NCI-H1417 treated with DMSO at 0.1 percent for 48 hours (cell line): ENCODE results near the gene GJA10.

ENCODE experiments used
- DNase-seq: peaks from one replicate; lab custom pipeline; 2025; lab: John Stamatoyannopoulos, UW

Gene GJA10

DNA sequence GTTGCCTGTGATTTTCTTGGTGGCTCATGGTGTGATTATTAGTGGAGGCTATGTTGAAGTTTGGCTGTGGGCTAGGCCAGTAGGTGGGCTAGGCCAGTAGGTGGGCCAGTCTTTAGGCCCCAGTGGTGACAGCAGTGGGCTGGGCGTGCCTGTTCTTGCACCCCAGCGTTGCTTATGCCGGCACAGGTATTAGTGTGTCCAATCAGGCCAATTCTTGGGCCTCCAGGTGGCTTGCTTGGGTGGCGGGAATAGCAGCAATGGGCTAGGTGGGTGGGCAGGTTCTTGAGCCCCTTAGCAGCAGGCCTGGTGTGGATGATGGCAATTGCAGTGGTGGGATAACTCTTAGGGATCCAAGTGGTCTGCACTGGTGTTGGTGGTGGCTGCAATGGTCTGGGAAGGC, 22.9 kb downstream of the GJA10 start:
- DNase-seq = no peak

DNA sequence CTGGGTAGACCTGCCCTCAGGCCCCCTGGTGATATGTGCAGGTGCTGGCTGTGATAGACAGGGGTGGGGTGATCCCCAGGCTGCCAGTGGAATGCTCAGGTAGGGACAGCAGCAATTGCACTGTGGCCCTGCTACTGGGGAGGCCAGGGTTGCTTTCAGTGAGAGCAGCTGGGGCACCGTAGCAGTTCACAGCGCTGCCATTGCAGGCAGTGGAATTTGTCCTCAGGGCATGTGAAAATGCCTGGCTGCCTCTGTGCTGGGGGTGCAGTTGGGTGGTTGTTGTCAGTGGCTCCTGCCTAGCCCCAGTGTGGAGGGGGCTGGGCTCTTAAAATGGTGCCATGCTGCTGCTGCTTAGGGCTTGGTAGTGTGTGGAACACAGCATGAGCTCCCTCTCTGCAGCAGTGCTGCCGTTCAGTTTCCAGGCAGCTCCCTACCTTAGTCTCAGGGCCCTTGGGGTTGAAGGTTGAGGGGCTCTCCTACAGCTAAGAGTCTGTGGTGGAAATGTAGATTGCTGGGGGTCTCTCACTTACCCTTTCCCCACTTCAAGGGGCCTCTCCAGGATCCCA, 23.6 kb downstream of the GJA10 start:
- no peak for DNase-seq

DNA sequence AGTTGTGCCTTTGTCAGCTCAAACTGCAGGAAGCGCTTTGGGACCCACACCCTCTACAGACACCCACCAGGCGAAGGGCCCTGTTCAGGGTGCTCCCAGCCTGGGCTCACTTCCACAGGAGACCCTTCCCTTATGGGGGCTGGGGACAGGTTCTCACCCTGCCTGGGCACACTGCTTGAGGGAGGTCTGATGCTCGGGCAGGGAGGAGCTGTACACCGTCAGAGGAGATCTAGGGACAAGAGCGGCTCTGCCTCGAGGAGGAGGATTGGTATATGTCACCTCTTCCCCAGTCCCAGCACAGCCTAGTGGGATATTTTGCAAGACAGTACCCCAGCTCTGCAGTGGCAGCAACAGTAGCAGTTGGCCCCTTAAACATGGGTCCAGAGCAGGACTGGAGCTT, 26.9 kb downstream of the GJA10 start:
- DNase-seq = no peak

DNA sequence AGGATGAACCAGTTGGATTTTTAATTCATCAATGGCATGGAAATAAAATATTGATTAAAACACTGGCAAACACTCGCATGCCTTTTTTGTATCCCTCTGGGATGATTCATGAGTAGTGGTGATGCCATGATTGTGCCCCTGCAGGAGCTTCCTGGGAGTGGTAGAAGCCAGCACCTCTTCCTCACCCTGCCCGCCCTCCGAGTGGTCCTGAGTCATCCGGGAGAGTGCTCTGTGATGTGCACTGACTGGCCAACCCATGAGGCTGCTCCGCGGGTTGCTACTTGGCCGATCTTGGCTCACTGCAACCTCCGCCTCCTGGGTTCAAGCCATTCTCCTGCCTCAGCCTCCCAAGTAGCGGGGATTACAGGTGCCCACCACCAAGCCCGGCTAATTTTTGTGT, 27.4 kb downstream of the GJA10 start:
- DNase-seq = no peak

DNA sequence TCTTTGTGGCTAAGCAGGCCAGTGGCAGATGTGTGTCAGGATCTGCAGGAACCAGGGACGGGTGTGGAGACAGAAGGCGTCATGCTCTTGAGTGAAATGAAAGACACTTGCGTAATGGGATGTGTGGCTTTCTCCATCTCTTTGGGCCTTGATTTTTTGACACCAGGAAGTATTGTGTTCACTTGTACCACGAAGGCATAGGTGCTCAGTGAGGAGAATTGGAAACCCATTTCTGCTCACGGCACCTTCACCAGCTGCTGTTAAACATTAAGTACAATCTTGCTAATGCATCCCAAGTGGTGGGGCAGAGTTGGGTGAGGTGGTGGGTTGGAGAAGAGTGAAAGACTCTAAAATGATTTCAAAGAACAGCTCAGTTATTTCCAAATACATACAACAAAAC, 30.0 kb downstream of the GJA10 start:
- no peak for DNase-seq

DNA sequence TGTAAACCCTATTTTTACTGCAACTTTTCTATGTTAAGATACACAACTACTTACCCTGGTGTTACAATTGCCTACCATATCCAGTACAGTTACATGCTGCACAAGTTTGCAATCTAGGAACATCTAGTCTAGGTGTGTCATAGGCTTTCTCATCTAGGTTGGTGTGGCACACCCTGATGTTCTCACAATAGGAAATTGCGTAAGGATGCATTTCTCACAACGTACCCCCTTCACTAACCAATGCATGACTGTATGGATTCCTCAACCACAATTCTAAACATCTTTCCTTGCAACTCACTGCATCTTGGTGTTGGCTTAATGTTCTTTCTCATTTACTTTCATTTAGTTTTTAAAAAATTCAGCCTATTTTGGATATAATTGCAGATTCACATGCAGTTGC, 31.6 kb downstream of the GJA10 start:
- DNase-seq = no peak

DNA sequence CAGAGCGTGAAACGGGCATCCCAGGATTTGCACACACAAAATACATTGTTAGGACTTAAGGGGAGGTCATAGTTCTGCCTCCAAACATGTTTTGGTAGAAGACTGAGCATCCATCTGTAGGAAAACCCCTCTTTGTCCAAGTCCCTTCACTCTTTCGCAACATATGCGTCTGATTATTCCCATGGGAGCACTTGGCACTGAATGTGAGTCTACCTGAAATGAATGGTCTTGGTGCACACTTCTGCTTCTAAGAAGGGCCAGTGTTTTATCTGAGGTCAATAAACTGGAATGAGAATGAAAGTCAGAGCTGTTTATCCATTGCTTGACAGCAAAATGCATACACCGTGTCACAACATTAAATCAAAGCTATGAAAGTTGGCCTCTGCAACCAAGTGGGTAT, 33.0 kb downstream of the GJA10 start:
- no peak for DNase-seq

DNA sequence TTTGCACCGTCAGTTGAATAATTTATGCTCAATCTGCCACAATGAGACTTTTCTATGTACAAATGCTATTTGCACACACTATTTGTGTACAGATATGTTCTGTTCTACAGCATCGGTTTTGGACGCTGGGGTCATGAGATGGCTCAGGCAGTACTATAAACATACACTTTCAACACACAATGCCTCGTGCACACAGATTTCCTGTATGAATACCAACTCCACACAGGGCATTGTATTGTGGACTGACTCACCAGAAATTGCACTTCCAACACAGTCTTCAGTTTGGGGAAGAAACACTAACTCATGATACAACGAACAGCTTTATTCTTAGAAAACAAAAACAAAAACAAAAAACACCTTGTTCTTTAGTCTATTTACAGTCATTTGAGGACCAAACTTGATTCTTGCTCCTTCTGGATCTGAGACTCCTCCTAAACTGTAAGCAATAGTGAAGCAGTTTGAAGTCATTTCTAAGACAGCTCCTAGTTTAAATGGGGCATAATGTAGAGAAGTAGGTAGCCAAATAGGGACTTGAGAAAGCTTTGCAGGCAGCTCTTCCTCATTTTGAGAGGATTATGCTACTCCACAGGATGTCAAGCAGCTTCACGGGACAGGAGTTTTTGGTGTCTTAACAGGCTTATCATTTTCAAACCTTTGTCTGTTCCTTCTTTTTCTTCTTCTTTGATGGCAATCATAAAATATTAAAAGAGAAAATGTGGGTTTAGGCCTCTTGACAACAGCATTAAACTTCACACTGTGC, 33.7 kb downstream of the GJA10 start:
- no peak for DNase-seq

DNA sequence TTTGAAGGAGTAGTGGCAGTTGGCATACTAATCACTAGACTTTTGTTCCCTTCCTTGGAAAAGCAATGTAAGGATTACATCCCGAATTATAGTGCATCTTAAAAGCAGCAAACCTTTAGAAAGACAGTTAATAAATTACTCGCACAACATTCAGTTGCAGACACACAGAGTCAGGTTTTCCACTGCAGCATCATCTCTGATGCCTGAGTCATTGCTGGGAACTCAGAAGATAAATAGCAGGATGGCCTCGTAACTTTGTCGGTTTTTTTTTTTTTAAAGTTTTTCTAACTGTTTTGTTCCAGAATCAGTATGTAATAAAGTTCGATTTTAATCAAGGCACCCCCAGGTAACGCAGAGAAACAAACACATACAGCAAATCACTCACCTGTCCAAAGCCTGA, 34.3 kb downstream of the GJA10 start:
- no peak for DNase-seq

DNA sequence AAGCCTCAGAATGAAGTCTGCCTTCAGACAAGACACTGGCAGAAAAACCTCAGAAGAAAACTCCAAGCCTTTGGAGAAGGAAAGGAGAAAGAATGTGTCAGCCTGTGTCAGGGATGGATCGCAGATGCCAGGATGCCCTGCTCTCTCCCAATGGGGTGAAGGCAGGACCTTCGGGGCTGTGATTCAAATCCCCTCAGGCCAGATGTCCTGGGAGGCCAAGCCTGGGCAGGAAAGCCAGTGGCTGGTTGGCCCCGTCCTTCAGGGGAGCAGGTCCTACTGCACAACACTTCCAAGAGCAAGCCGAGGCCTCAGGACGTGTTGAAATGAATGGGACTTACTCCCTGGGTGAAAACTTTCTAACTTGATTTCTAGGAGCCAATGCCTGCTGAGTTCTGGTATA, 36.5 kb downstream of the GJA10 start:
- no peak for DNase-seq

DNA sequence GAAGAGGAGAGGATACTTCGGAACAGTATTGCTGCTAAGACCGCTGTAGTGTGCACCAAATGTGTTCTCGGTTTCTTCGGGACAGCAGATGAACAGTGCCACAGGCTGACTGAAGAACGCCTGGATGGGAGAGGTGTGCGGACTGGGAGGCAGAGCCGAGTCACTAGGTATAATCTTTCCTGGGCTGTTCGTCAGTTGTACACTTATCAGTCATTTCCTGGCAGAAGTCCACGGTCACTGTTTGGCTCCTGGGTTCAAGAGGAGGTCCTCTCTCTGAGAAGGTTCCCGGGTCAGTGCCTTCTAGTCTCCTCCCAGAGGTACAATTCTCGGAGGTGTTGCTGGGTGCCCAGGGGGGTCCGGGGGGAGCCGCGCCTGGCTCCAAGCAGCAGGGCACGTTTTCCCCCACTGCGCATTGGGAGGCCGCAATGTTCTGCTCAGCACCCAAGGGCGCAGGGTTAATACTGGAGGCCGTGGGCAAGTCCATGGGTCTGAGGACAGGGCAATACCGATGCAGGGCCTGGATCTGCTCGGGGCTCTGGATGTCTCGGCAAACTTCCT, 38.1 kb downstream of the GJA10 start:
- no peak for DNase-seq

DNA sequence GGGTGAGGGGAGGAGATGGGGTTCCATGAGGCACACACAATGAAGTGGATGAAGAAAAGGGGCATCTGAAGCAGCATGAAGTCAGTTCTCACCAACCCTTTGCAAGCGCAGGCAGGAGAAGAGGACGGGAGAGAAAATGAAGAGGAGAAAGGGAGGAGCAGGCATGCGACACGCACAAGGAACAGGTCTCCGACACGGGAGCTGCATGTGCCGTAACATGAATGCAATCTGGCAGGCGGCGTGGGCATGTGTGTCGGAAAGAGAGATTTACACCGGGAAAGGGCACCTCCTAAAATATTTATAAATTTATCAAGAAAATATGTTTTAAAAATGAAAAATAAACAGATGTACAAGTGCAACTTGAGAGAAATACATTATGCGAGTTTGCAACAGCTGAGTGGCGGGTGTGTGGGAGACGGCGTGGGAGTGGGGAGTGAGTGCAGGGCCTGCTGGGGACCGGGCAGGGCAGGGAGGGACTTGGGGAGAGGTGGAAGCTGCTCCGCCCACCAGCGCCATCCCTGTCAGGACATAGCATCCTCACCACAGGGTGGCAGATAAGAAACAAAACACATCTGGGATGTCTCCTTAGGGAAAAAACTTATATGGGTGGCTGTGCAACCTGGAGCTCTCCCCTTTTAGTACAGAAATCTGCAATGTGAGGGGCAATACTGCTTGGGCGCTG, 40.6 kb downstream of the GJA10 start:
- DNase-seq = no peak

DNA sequence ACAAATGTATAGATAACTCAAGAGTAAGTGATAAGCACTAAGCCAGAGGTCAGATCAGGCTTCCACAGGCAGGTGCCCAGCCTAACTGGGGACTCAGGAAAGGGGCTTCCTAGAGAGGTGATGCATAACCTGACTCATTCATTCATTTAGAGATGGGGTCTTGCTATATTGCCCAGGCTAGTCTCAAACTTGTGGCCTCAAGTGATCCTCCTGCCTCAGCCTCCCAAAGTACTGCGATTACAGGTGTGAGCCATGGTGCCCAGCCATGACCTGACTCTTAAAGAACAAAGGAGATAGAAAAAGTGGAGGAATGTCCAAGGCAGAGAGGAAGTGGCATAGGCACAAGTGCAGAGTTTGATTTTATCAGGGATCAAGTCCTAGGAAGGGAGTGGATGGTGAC, 41.9 kb downstream of the GJA10 start:
- no peak for DNase-seq

DNA sequence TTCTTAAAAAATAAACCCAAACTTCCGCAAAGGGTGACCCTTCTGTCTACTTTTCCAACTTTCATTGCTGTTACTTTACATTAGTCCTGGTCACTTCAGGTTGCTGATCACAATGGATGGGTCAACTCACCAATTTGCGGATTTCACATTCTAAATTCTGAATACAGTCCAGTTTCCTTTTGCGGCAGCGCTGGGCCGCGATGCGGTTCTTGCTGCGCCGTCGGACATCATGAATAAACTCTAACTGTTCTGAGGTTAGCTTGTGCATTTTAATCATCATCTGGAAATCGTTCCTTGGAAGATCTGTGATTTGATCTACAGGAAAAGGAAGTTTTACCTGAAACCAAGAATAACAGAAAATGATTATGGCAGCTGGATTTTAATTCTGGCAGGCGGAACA, 43.7 kb downstream of the GJA10 start:
- no peak for DNase-seq

DNA sequence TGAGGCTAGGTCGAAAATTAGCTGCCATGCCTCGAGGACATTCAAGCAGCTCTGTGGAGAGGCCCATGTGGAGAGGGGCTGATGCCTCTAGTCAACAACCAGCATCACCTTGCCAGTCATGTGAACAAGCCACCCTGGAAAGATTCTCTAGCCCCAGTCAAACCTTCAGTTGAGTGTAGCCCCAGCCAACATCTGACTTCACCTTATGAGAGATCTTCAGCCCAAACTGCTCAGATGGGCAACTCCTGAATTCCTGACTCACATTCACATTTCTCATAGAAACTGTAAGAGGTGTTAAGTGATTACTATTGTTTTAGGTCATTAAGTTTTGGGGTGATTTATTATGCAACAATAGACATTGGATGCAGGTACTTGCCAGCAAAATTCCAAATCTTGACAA, 44.9 kb downstream of the GJA10 start:
- no peak for DNase-seq

DNA sequence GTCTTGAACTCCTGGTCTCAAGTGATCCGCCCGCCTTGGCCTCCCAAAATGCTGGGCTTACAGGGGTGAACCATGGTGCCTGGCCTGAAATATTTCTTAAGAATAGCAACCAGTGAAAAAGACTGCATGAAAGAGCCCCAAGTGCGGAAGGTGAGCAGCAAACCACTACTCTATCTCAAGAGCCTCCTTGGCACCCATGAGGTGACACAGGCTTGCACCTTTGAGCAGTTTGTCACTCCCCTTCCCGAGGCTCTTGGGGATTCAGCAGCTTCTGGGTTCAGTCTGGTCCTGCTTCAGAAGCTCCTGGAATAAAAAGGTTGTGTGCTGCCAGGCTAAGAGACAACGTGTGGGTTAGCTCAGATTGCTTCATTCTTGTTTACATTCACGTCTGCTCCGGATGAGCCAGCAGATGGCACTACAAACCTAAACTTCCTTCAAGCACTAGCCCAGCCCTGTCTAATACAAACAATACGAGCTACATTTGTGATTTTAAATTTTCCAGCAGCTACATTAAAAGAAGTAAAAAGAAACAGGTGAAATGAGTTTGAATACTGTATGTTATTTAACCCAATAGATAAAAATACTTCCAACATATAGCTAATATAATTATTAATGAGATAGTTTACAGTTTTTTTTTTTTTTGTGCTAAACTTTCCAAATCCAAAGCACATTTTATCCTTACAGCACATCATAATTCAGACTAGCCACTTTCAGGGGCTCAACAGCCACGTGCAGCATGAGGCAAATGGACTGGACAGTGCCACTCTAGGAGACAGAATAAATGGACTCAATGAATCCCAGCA, 46.2 kb downstream of the GJA10 start:
- DNase-seq = peak; percentile 63

DNA sequence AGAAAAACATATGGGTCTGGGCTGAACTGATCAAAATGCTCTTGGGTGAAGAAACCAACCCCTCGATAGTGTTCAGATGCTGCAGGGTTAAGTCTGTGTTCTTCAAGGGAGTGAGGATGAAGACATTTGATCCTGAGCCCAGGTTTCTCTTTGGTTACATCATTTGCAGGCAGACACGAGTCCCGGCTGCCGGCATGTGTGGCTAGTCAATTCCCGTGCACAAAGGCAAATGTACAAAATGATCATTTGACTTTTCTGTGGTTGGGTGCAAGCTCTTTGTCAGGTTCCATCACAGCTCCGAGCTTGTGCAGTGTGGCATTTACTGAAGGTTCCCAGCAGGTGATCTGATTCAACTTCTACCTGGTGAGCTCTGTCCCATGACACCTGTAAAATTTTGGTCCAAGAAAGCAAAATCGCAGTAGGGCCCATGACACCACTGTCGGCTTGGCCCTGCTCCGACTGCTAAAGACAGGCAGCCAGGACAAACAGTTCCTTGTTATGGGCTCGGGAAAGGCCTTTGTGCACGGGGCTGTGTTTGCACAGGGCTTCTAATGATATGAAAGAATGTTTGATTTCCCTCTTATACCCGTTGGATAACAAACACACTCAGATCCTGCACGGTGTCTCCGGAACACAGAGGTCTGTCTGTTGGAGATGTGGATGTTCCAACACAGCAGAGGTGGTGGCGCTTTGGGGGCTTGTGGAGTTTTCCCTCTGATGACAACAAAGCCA, 46.9 kb downstream of the GJA10 start:
- DNase-seq = no peak

DNA sequence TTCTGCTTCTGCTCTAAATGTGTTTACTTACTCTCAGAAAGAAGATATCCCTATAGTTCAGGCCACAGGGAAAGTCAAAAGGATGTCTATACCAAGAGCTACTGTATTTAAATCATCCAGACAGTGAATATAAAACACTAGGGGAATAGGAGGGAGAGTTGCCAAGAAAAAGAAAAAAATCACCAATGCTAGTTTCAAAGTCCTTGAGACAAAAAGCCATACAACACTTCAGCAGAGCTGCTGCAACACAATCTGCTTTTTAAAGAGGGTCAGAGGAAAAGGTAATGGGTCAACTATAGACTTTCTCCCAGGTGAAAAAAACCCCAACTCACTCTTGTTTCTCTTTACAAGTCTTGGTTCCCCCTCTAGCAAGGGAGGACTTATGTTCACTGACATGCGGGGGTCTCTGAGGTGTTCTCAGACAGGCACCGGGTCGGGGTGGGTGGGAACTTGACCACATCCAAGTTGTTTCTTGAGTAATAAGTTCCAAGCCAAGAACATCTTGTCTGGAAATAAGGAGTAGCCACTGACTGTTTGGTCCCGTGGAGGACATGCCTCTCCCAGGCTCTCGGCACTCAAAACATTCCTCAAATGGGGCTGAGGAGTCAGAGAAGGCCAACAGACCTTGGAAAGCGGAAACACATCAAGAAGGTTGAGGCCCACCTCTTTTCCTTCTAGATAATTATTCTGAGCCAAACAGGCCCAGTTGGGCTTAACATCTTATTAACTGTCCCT, 47.7 kb downstream of the GJA10 start:
- no peak for DNase-seq

DNA sequence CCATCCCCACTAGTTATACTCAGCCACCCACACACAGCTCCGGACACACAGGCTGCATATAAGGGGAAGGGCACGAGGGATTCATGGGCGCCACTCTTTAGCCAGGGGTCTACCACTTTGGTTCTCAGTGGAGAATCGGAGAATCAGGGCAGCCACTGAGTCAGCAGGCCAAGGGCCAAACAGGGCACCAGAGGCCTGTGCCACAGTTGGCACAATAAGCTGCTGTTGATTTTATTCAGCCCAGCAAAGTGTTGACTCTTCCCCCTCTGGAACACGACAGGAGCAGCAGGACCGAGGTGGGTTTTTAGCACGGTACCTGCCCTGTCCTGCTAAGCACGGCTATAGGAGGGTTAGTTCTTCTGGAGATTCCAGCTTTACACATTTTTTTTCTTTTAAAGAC, 48.3 kb downstream of the GJA10 start:
- no peak for DNase-seq

DNA sequence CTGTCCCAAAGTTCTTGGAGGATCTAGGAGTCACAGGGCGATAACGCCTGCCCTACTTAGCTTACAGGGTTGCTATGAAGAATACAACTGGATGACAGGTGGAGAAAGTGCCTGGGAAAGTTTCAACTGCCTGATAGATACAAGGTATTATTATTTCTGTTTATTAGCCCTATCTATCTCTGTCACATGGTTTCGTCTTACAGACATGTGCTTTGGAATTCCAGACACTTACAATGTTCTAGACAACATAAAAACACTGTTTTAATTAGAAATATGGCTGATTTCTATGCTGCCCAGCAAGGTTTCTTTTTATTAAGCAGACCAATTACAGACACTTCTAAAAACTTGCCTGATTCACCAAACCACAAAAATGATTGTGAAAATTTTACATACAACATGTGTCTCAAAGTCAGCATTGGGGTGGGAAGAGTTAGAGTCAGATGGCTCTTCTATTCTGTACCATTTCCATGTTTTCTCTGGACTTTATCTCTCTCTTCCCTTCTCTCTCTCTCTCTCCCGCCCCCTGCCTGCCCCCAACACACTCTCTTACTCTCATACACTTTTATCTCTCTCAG, 50.0 kb downstream of the GJA10 start:
- DNase-seq = no peak
